ENCODE measurements around the gene TMEM235. TPM values are rescaled to one million over a fixed set of nuclear protein-coding genes. Genes with fewer than 3 reads are reported as not detected.
A peak's percentile ranks its signal among the peaks of the same experiment; 100 is the strongest.

The TMEM235 gene
- polyA plus RNA-seq, 1 of the 3 experiments (the other 2 are of a cell fraction): not detected

GRCh38 chr17:78226055-78226758 is 5.2 kb upstream of the TMEM235 start:
- DNase-seq: no peak
- Histone ChIP-seq H3K4me2 (no peak overlapping the region), H4K20me1 (ENCODE audit: insufficient read depth) (no peaks in the 10 kb centered on the region), H3K9me2 (no peaks in the 10 kb centered on the region), H3K36me3 (replicated peaks in 1 of 2; ENCODE audit: control insufficient read depth in 1 of 2, insufficient read depth in 2 of 2, low read length in 1 of 2) (peaks cover 5 to 6% of the 10 kb centered on the region in 2 experiments), H3K9me3 (no peaks in the 10 kb centered on the region), H3K9ac (no peak overlapping the region), H3K4me3 (ENCODE audit: low read depth in 2 of 2, low read length in 1 of 2) (no peak overlapping the region), H3K27me3 (ENCODE audit: insufficient read depth) (peaks cover 7% of the 10 kb centered on the region), H3K79me2 (ENCODE audit: insufficient read depth) (peaks cover 7% of the 10 kb centered on the region; the same call in 1 of the 2 replicates), H3K4me1 (ENCODE audit: control insufficient read depth in 1 of 2, insufficient read depth in 2 of 2, low read depth in 1 of 2, low read length in 1 of 2) (peaks cover 8 to 50% of the 10 kb centered on the region in 2 experiments; a peak in 3 of 4 replicates), H2AFZ (ENCODE audit: low read depth) (no peak overlapping the region), H3K27ac (ENCODE audit: low read depth in 2 of 2, low read length in 1 of 2) (peak overlapping the region in 1 of 2 experiments; percentile 98; a peak in 2 of 4 replicates), H3F3A (replicated peaks; ENCODE audit: insufficient read depth) (peaks cover 35% of the 10 kb centered on the region)
- 90% methylated on average over 12 of the region's 12 CpGs for WGBS (ENCODE audit: low lambda C conversion rate)
- ChIA-PET CTCF (interaction anchor here (0.6 to 13.9 kb wide), 12 partner anchors 11 to 684 kb away, joined by 3 to 196 read pairs (median 4); partner anchors contain the start of gene TK1), POLR2A (interaction anchor here (0.7 to 3.5 kb wide), 4 partner anchors 11 to 268 kb away, joined by 3 to 16 read pairs (median 3); partner anchors contain the start of gene TNRC6C)
- no peak for TF ChIP-seq RAD21 (IDR thresholded peaks at IDR 0.05; ENCODE audit: low read length)
- TF ChIP-seq TEAD4 (IDR thresholded peaks at IDR 0.05; ENCODE audit: borderline replicate concordance, insufficient read depth): no peak

GRCh38 chr17:78226759-78227454 is 4.5 kb upstream of the TMEM235 start:
- CTCF ChIA-PET: interaction anchor here (0.6 to 13.9 kb wide), 11 partner anchors 9 to 684 kb away, joined by 3 to 196 read pairs (median 5); partner anchors contain the start of gene TK1
- Histone ChIP-seq H3K9me3 (no peaks in the 10 kb centered on the region), H3K27me3 (ENCODE audit: insufficient read depth) (peaks cover 11% of the 10 kb centered on the region), H3K27ac (ENCODE audit: low read depth in 2 of 2, low read length in 1 of 2) (peak overlapping the region in 1 of 2 experiments; percentile 98; a peak in 2 of 4 replicates), H3K9me2 (no peaks in the 10 kb centered on the region), H3K4me2 (no peak overlapping the region), H3K36me3 (replicated peaks in 1 of 2; ENCODE audit: control insufficient read depth in 1 of 2, insufficient read depth in 2 of 2, low read length in 1 of 2) (peaks cover 5 to 6% of the 10 kb centered on the region in 2 experiments), H3K4me1 (ENCODE audit: control insufficient read depth in 1 of 2, insufficient read depth in 2 of 2, low read depth in 1 of 2, low read length in 1 of 2) (peaks cover 8 to 54% of the 10 kb centered on the region in 2 experiments; a peak in 3 of 4 replicates), H3F3A (replicated peaks; ENCODE audit: insufficient read depth) (peaks cover 32% of the 10 kb centered on the region), H3K79me2 (ENCODE audit: insufficient read depth) (no peaks in the 10 kb centered on the region), H3K9ac (no peak overlapping the region), H2AFZ (ENCODE audit: low read depth) (no peak overlapping the region), H3K4me3 (ENCODE audit: low read depth in 2 of 2, low read length in 1 of 2) (no peak overlapping the region), H4K20me1 (ENCODE audit: insufficient read depth) (no peaks in the 10 kb centered on the region)
- POLR2A ChIA-PET: interaction anchor here (0.7 to 3.5 kb wide), 4 partner anchors 10 to 269 kb away, joined by 3 to 16 read pairs (median 3); partner anchors contain the start of gene TNRC6C
- WGBS (ENCODE audit: low lambda C conversion rate): 86% methylated on average over 20 of the region's 20 CpGs
- no peak for DNase-seq
- TF ChIP-seq NRF1 (IDR thresholded peaks at IDR 0.05; ENCODE audit: low read depth, low read length) (no peak), RAD21 (IDR thresholded peaks at IDR 0.05; ENCODE audit: low read length) (no peak), FOSL2 (IDR thresholded peaks at IDR 0.05; ENCODE audit: borderline replicate concordance, low read depth) (no peak), POLR2AphosphoS5 (IDR thresholded peaks at IDR 0.05; ENCODE audit: low read depth, low read length) (no peak), SIN3A (IDR thresholded peaks at IDR 0.05; ENCODE audit: borderline replicate concordance, low read depth, low read length) (no peak), RFX5 (IDR thresholded peaks at IDR 0.05; ENCODE audit: low read length) (no peak), GATA2 (CRISPR knock-in tag; IDR thresholded peaks at IDR 0.05) (no peak), USF2 (IDR thresholded peaks at IDR 0.05; ENCODE audit: borderline replicate concordance, low read depth, low read length) (no peak)
- TF ChIP-seq, protein P1, sequence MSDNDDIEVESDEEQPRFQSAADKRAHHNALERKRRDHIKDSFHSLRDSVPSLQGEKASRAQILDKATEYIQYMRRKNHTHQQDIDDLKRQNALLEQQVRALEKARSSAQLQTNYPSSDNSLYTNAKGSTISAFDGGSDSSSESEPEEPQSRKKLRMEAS (IDR thresholded peaks at IDR 0.05; ENCODE audit: low read depth): no peak

Measured in SK-N-SH (cell line).